Karpas-422 (cell line): ENCODE measurements around the gene ASB10. TPM values are rescaled to one million over a fixed set of nuclear protein-coding genes. Genes with fewer than 3 reads are reported as not detected.

Experiments
- DNase-seq: peaks from one replicate; pipeline ENCODE4 v3.0.0-alpha.2; 2015
- H2AFZ ChIP-seq: fragments of 200-600 bp; sonication (generic); 2 replicates; pipeline ENCODE4 v1.6.1; 2014; ENCODE audit warnings: antibody characterized with exemption, low read length, mixed read lengths
- H3K27ac ChIP-seq: fragments of 200-600 bp; sonication (generic); 2 replicates; pipeline ENCODE4 v1.5.1; 2014; ENCODE audit warnings: mild to moderate bottlenecking, low read length, moderate library complexity
- H3K27me3 ChIP-seq: fragments of 200-600 bp; sonication (generic); 2 replicates; pipeline ENCODE4 v1.6.1; 2014; ENCODE audit warnings: low read length, mixed read lengths
- H3K36me3 ChIP-seq: fragments of 200-600 bp; sonication (generic); 2 replicates; pipeline ENCODE4 v1.6.1; 2014; ENCODE audit warnings: low read length, mixed read lengths; ENCODE audit not compliant: insufficient read depth
- H3K4me1 ChIP-seq: fragments of 200-600 bp; sonication (generic); 2 replicates; pipeline ENCODE4 v1.6.1; 2014; ENCODE audit warnings: mild to moderate bottlenecking, low read length, mixed read lengths
- H3K4me2 ChIP-seq: fragments of 200-600 bp; sonication (generic); 2 replicates; pipeline ENCODE4 v1.6.1; 2014; ENCODE audit warnings: low read length, low read depth, mild to moderate bottlenecking; ENCODE audit not compliant: poor library complexity, severe bottlenecking
- H3K4me3 ChIP-seq: fragments of 200-600 bp; sonication (generic); 2 replicates; pipeline ENCODE4 v1.5.1; 2014; ENCODE audit warnings: mild to moderate bottlenecking, antibody characterized with exemption, low read length, mixed read lengths
- H3K79me2 ChIP-seq: fragments of 200-600 bp; sonication (generic); 2 replicates; pipeline ENCODE4 v1.6.1; 2014; ENCODE audit warnings: mild to moderate bottlenecking, low read length, mixed read lengths
- H3K9ac ChIP-seq: fragments of 200-600 bp; sonication (generic); 2 replicates; pipeline ENCODE4 v1.6.0; 2014; ENCODE audit warnings: low read length
- H3K9me2 ChIP-seq: fragments of 200-600 bp; sonication (generic), shearing (Covaris generic); replicated peaks from 2 replicates; pipeline ENCODE4 v1.6.0; 2014; ENCODE audit warnings: mild to moderate bottlenecking, low read length, moderate library complexity; ENCODE audit not compliant: insufficient read depth
- H3K9me3 ChIP-seq: fragments of 300-700, 200-600 bp; sonication (generic); 2 replicates; pipeline ENCODE4 v1.6.1; 2014; ENCODE audit warnings: low read length, mixed read lengths
- H4K20me1 ChIP-seq: fragments of 200-600 bp; sonication (generic); 2 replicates; pipeline ENCODE4 v1.6.1; 2014; ENCODE audit warnings: mild to moderate bottlenecking, antibody characterized with exemption, low read length, low read depth; ENCODE audit not compliant: insufficient read depth
- total RNA-seq: library from RNA; depleted of rRNA; stranded (reverse); fragments of >200 nt; shearing (Covaris generic); gene quantifications from 2 replicates; pipeline ENCODE4 v1.2.3, GENCODE V29; 2014; ENCODE audit warnings: low replicate concordance

Gene ASB10
- total RNA-seq, 1 experiment from 2014 or later, result not detected

DNA sequence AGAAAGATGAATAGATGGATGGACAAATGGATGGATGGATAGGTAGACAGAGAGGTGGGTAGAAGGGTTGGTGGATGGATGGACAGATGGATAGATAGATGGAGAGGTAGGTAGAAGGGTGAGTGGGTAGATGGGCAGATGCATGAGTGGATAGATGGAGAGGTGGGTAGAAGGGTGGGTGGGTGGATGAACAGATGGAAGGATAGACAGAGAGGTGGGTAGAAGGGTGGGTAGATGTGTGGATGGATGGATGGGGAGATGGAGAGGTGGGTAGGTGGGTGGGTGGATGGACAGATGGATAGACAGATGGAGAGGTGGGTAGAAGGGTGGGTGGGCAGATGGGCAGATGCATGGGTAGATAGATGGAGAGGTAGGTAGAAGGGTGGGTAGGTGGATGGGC lies 10.9 kb upstream of the ASB10 start:
- H4K20me1 ChIP-seq, result no peaks in the 10 kb centered on the region
- H3K36me3 ChIP-seq, result no peaks in the 10 kb centered on the region
- no peaks in the 10 kb centered on the region for H3K27me3 ChIP-seq
- H3K9me2 ChIP-seq, result no peaks in the 10 kb centered on the region
- H3K4me1 ChIP-seq, result no peaks in the 10 kb centered on the region
- no peak overlapping the region for H3K27ac ChIP-seq
- H3K4me2 ChIP-seq, result no peak overlapping the region
- H3K4me3 ChIP-seq, result no peak overlapping the region
- DNase-seq, result no peak
- no peak overlapping the region for H2AFZ ChIP-seq
- no peaks in the 10 kb centered on the region for H3K9me3 ChIP-seq
- no peaks in the 10 kb centered on the region for H3K79me2 ChIP-seq
- H3K9ac ChIP-seq, result no peak overlapping the region

DNA sequence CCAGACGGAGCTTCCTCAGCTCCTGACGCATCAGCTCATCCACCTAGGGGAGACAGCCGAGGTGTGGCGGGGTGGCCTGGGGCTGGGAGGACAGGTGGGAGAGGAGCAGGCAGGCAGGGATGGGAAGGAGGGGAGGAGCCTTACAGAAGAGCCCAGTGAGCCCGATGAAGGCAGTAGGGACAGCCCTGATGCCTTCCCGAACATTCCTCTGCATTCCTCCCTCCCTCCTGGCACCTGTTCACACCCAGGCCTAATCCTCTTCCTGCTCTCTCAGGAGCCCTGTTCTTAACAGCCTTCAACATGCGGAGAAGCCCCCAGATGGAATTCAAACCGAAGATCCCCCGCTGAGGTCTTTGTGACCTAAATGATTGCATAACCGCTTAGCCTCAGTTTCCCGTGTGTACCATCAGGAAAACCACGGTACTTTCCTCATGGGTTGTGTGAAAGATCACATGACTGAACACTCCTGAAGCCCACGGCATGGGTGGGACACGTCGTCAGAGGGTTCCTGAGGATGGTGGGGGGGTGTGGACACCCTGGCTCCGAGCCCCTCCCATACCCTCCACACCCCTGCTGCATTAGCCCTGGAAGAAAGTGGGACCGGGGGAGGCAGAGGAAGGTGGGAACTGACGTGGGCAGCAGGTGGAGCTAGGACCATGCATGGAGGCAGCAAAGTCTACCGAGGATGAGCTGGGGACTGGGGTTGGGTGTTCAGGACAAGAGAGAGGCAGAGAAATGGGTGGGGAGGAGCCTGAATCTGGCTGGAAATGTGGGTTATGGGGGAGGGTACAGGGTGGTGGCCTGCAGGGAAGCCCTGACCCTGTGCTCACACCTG lies 8.8 kb upstream of the ASB10 start:
- no peak overlapping the region for H3K27ac ChIP-seq
- no peak overlapping the region for H3K4me3 ChIP-seq
- H3K36me3 ChIP-seq, result no peaks in the 10 kb centered on the region
- H3K4me2 ChIP-seq, result no peak overlapping the region
- no peak overlapping the region for H2AFZ ChIP-seq
- no peaks in the 10 kb centered on the region for H4K20me1 ChIP-seq
- no peak for DNase-seq
- H3K9me2 ChIP-seq, result no peaks in the 10 kb centered on the region
- no peaks in the 10 kb centered on the region for H3K9me3 ChIP-seq
- H3K79me2 ChIP-seq, result no peaks in the 10 kb centered on the region
- no peaks in the 10 kb centered on the region for H3K27me3 ChIP-seq
- no peak overlapping the region for H3K9ac ChIP-seq
- no peaks in the 10 kb centered on the region for H3K4me1 ChIP-seq

DNA sequence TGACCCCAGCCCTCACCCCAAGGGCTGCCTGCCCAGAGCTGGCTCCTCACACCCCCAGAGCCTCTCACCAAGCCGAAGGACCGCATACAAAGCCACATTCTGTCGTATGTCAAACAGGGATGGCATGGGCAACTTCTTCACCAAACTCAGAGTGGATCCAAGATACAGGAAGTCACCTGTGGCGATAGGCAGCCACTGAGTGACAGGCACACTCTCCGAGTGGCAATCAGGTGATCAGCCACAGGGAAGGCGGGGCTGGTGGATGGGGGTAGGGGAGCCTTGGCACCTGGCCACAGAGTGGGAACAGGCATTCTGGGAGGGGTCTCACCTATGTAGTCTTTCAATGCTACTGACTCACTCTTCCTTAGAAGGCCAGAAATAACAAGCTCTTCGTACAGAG lies 7.1 kb upstream of the ASB10 start:
- Histone ChIP-seq H3K27ac (no peak overlapping the region), H2AFZ (no peak overlapping the region), H3K4me2 (no peak overlapping the region), H3K9me3 (no peaks in the 10 kb centered on the region), H3K27me3 (no peaks in the 10 kb centered on the region), H3K9ac (no peak overlapping the region), H3K79me2 (no peaks in the 10 kb centered on the region), H3K9me2 (no peaks in the 10 kb centered on the region), H3K4me3 (no peak overlapping the region), H4K20me1 (no peaks in the 10 kb centered on the region), H3K4me1 (no peaks in the 10 kb centered on the region), H3K36me3 (no peaks in the 10 kb centered on the region)
- DNase-seq, result no peak

GRCh38 chr7:151193203-151193978 lies 6.3 kb upstream of the ASB10 start:
- no peaks in the 10 kb centered on the region for H3K27me3 ChIP-seq
- H4K20me1 ChIP-seq, result no peaks in the 10 kb centered on the region
- H3K4me1 ChIP-seq, result no peaks in the 10 kb centered on the region
- H3K79me2 ChIP-seq, result no peaks in the 10 kb centered on the region
- no peak overlapping the region for H3K4me3 ChIP-seq
- H3K36me3 ChIP-seq, result no peaks in the 10 kb centered on the region
- no peak overlapping the region for H3K9ac ChIP-seq
- no peaks in the 10 kb centered on the region for H3K9me2 ChIP-seq
- H2AFZ ChIP-seq, result no peak overlapping the region
- no peak overlapping the region for H3K27ac ChIP-seq
- no peak for DNase-seq
- no peaks in the 10 kb centered on the region for H3K9me3 ChIP-seq
- H3K4me2 ChIP-seq, result no peak overlapping the region

- H3K27me3 ChIP-seq, result no peaks in the 10 kb centered on the region
- no peak overlapping the region for H3K9ac ChIP-seq
- no peaks in the 10 kb centered on the region for H3K36me3 ChIP-seq
- no peak overlapping the region for H2AFZ ChIP-seq
- no peak overlapping the region for H3K4me3 ChIP-seq
- H4K20me1 ChIP-seq, result no peaks in the 10 kb centered on the region
- no peaks in the 10 kb centered on the region for H3K79me2 ChIP-seq
- H3K4me2 ChIP-seq, result no peak overlapping the region
- H3K9me2 ChIP-seq, result no peaks in the 10 kb centered on the region
- no peaks in the 10 kb centered on the region for H3K4me1 ChIP-seq
- DNase-seq, result no peak
- no peak overlapping the region for H3K27ac ChIP-seq
- no peaks in the 10 kb centered on the region for H3K9me3 ChIP-seq
These were observed 5.0 kb upstream of the ASB10 start for GRCh38 chr7:151192002-151192539.

DNA sequence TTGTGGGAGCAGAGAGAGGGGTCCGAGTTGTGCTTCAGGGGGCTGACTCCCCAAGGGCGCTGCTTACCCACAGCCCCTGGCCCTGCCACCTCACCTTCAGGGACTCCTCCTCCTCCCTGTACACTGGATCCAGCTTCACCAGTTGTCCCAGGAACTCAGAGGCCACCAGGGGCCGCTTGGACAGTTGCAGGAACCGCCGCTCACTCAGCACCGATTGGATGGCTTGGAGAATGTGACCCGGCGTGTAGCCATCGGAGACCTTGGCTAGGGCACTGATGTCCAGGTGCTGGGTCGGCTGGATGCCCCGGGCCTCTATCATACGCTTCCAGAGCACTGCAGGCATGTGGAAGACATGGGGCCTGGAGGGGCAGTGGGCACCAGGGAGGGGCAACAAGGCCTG lies 4.5 kb upstream of the ASB10 start:
- Histone ChIP-seq H3K79me2 (no peaks in the 10 kb centered on the region), H3K4me3 (no peak overlapping the region), H3K27ac (no peak overlapping the region)

GRCh38 chr7:151189038-151189437 lies 2.0 kb upstream of the ASB10 start:
- no peak for DNase-seq
- no peaks in the 10 kb centered on the region for H3K4me1 ChIP-seq
- H3K36me3 ChIP-seq, result no peaks in the 10 kb centered on the region
- no peak overlapping the region for H3K27ac ChIP-seq
- H3K9me3 ChIP-seq, result no peaks in the 10 kb centered on the region
- H3K9me2 ChIP-seq, result no peaks in the 10 kb centered on the region
- H3K27me3 ChIP-seq, result no peaks in the 10 kb centered on the region
- no peak overlapping the region for H2AFZ ChIP-seq
- H3K4me2 ChIP-seq, result no peak overlapping the region
- no peak overlapping the region for H3K4me3 ChIP-seq
- H3K79me2 ChIP-seq, result no peaks in the 10 kb centered on the region
- no peaks in the 10 kb centered on the region for H4K20me1 ChIP-seq
- H3K9ac ChIP-seq, result no peak overlapping the region

More for the DNA sequence above, 4.5 kb upstream of the ASB10 start:
- Histone ChIP-seq H2AFZ (no peak overlapping the region), H3K4me1 (no peaks in the 10 kb centered on the region), H3K9ac (no peak overlapping the region), H3K4me2 (no peak overlapping the region), H3K36me3 (no peaks in the 10 kb centered on the region), H3K9me2 (no peaks in the 10 kb centered on the region), H3K27me3 (no peaks in the 10 kb centered on the region), H4K20me1 (no peaks in the 10 kb centered on the region), H3K9me3 (no peaks in the 10 kb centered on the region)
- no peak for DNase-seq

DNA sequence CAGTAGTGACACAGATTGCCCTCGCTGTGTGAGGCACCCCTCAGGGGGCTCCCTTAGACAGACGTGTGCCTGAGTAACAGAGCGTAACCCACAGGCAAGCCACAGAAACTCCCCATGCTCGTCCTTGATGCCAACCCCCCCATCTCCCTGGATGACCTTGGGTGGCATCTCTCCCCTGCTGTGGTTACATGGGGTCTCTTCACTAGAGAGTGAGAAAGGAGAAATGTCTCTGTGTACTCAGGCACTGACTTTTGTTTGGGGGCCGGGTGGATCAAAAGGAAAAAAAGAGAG lies 1.1 kb upstream of the ASB10 start:
- Histone ChIP-seq H3K9me2 (no peaks in the 10 kb centered on the region), H3K79me2 (no peaks in the 10 kb centered on the region), H3K9ac (no peak overlapping the region), H3K9me3 (no peaks in the 10 kb centered on the region), H3K27ac (no peak overlapping the region), H3K4me3 (no peak overlapping the region), H3K4me1 (no peaks in the 10 kb centered on the region), H3K27me3 (no peaks in the 10 kb centered on the region), H2AFZ (no peak overlapping the region), H3K36me3 (no peaks in the 10 kb centered on the region), H4K20me1 (no peaks in the 10 kb centered on the region), H3K4me2 (no peak overlapping the region)
- DNase-seq, result no peak
